ENCODE results near the gene LATS1. TPM values are rescaled to one million over a fixed set of nuclear protein-coding genes. Genes with fewer than 3 reads are reported as not detected.

The LATS1 gene
- total and polyA plus RNA-seq, 4 donors: 2.7 to 9.2 (median 5.5) TPM

DNA sequence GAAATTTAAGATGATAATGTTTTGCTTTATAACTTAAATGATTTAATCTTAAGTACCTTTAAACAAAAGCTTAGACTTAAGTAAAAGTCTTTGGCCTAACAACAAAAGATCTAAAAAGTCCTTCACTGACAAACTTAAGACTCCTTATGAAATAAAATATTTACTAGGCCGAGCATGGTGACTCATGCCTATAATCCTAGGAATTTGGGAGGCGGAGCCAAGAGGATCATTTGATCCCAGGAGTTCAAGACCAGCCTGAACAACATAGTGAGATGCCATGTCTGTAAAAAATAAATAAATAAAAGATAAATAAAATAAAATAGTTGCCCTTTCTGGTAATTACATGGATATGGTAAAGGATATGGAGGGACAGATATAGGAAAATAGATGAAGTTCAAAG is 81.8 kb downstream of the LATS1 start:
- Histone ChIP-seq H3K4me1 (ENCODE audit: control insufficient read depth in 4 of 4, insufficient read depth in 4 of 4, low read length in 3 of 4) (no peaks in the 10 kb centered on the region), H3K27me3 (ENCODE audit: control insufficient read depth in 4 of 4, insufficient read depth in 4 of 4, low read length in 3 of 4) (no peaks in the 10 kb centered on the region), H3K9me3 (ENCODE audit: control insufficient read depth in 4 of 4, low read length in 3 of 4) (no peaks in the 10 kb centered on the region), H3K36me3 (ENCODE audit: control insufficient read depth in 4 of 4, insufficient read depth in 3 of 4, low read depth in 1 of 4, low read length in 3 of 4) (peaks cover 0 to 4% (median 0%) of the 10 kb centered on the region in 4 donors), H3K27ac (ENCODE audit: low read depth in 1 of 2, low read length in 2 of 2) (no peak overlapping the region), H3K4me3 (ENCODE audit: low read depth in 1 of 3, low read length in 3 of 3) (no peak overlapping the region), H3K9ac (ENCODE audit: low read depth in 1 of 2, low read length in 2 of 2) (no peak overlapping the region)
- DNase-seq (ENCODE audit: low spot score): no peak
- WGBS: 92% methylated on average over 2 of the region's 2 CpGs
- TF ChIP-seq RAD21 (IDR thresholded peaks at IDR 0.05): no peak
- TF ChIP-seq, protein P1, sequence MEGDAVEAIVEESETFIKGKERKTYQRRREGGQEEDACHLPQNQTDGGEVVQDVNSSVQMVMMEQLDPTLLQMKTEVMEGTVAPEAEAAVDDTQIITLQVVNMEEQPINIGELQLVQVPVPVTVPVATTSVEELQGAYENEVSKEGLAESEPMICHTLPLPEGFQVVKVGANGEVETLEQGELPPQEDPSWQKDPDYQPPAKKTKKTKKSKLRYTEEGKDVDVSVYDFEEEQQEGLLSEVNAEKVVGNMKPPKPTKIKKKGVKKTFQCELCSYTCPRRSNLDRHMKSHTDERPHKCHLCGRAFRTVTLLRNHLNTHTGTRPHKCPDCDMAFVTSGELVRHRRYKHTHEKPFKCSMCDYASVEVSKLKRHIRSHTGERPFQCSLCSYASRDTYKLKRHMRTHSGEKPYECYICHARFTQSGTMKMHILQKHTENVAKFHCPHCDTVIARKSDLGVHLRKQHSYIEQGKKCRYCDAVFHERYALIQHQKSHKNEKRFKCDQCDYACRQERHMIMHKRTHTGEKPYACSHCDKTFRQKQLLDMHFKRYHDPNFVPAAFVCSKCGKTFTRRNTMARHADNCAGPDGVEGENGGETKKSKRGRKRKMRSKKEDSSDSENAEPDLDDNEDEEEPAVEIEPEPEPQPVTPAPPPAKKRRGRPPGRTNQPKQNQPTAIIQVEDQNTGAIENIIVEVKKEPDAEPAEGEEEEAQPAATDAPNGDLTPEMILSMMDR (IDR thresholded peaks at IDR 0.05; ENCODE audit: low read depth, low read length, missing input control): no peak

DNA sequence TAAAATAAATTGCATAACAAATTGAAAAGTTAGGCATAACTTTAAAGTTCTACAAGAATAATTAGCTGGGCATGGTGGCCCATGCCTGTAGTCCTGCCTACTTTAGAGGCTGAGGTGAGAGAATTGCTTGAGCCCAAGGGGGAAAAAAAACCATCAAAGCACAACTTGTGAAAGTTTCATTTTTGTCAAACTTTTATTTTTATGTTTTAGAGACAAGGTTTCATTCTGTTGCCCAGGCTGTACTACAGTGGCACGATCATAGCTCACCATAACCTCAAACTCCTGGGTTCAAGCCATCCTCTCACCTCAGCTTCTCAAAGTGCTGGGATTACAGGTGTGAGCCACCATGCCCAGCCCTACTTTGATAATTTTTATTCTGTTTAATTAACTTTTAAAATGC is 83.6 kb downstream of the LATS1 start:
- no peak overlapping the region for H3K4me3 ChIP-seq (ENCODE audit: low read depth in 1 of 3, low read length in 3 of 3)
- no peaks in the 10 kb centered on the region for H3K9me3 ChIP-seq (ENCODE audit: control insufficient read depth in 4 of 4, low read length in 3 of 4)
- H3K27ac ChIP-seq (ENCODE audit: low read depth in 1 of 2, low read length in 2 of 2): no peak overlapping the region
- peaks cover 0 to 4% (median 0%) of the 10 kb centered on the region in 4 donors for H3K36me3 ChIP-seq (ENCODE audit: control insufficient read depth in 4 of 4, insufficient read depth in 3 of 4, low read depth in 1 of 4, low read length in 3 of 4)
- H3K9ac ChIP-seq (ENCODE audit: low read depth in 1 of 2, low read length in 2 of 2): no peak overlapping the region
- no peak for DNase-seq (ENCODE audit: low spot score)
- no peaks in the 10 kb centered on the region for H3K4me1 ChIP-seq (ENCODE audit: control insufficient read depth in 4 of 4, insufficient read depth in 4 of 4, low read length in 3 of 4)
- H3K27me3 ChIP-seq (ENCODE audit: control insufficient read depth in 4 of 4, insufficient read depth in 4 of 4, low read length in 3 of 4): no peaks in the 10 kb centered on the region
- WGBS: 97% methylated on average over 1 of the region's 1 CpG
- TF ChIP-seq, protein P2, sequence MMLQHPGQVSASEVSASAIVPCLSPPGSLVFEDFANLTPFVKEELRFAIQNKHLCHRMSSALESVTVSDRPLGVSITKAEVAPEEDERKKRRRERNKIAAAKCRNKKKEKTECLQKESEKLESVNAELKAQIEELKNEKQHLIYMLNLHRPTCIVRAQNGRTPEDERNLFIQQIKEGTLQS (IDR thresholded peaks at IDR 0.05): no peak
- TF ChIP-seq YY1 (IDR thresholded peaks at IDR 0.05) (no peak), RXRA (IDR thresholded peaks at IDR 0.05) (no peak), HNF4A (conservative IDR thresholded peaks at IDR 0.05) (no peak), NR2F2 (IDR thresholded peaks at IDR 0.05) (no peak), SP1 (IDR thresholded peaks at IDR 0.05) (no peak), GABPA (IDR thresholded peaks at IDR 0.05 in 1 of 2, conservative IDR thresholded peaks at IDR 0.05 in 1 of 2) (no peak), FOXA2 (IDR thresholded peaks at IDR 0.05) (no peak), TAF1 (conservative IDR thresholded peaks at IDR 0.05) (no peak), EGR1 (IDR thresholded peaks at IDR 0.05; ENCODE audit: low read depth in 2 of 2) (no peak), RAD21 (IDR thresholded peaks at IDR 0.05) (no peak)
- TF ChIP-seq, protein P3, sequence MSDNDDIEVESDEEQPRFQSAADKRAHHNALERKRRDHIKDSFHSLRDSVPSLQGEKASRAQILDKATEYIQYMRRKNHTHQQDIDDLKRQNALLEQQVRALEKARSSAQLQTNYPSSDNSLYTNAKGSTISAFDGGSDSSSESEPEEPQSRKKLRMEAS (IDR thresholded peaks at IDR 0.05): no peak
- TF ChIP-seq, protein P4, sequence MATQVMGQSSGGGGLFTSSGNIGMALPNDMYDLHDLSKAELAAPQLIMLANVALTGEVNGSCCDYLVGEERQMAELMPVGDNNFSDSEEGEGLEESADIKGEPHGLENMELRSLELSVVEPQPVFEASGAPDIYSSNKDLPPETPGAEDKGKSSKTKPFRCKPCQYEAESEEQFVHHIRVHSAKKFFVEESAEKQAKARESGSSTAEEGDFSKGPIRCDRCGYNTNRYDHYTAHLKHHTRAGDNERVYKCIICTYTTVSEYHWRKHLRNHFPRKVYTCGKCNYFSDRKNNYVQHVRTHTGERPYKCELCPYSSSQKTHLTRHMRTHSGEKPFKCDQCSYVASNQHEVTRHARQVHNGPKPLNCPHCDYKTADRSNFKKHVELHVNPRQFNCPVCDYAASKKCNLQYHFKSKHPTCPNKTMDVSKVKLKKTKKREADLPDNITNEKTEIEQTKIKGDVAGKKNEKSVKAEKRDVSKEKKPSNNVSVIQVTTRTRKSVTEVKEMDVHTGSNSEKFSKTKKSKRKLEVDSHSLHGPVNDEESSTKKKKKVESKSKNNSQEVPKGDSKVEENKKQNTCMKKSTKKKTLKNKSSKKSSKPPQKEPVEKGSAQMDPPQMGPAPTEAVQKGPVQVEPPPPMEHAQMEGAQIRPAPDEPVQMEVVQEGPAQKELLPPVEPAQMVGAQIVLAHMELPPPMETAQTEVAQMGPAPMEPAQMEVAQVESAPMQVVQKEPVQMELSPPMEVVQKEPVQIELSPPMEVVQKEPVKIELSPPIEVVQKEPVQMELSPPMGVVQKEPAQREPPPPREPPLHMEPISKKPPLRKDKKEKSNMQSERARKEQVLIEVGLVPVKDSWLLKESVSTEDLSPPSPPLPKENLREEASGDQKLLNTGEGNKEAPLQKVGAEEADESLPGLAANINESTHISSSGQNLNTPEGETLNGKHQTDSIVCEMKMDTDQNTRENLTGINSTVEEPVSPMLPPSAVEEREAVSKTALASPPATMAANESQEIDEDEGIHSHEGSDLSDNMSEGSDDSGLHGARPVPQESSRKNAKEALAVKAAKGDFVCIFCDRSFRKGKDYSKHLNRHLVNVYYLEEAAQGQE (IDR thresholded peaks at IDR 0.05): no peak
- TF ChIP-seq, protein P1 (IDR thresholded peaks at IDR 0.05; ENCODE audit: low read depth, low read length, missing input control): no peak
- TF ChIP-seq, protein P5, sequence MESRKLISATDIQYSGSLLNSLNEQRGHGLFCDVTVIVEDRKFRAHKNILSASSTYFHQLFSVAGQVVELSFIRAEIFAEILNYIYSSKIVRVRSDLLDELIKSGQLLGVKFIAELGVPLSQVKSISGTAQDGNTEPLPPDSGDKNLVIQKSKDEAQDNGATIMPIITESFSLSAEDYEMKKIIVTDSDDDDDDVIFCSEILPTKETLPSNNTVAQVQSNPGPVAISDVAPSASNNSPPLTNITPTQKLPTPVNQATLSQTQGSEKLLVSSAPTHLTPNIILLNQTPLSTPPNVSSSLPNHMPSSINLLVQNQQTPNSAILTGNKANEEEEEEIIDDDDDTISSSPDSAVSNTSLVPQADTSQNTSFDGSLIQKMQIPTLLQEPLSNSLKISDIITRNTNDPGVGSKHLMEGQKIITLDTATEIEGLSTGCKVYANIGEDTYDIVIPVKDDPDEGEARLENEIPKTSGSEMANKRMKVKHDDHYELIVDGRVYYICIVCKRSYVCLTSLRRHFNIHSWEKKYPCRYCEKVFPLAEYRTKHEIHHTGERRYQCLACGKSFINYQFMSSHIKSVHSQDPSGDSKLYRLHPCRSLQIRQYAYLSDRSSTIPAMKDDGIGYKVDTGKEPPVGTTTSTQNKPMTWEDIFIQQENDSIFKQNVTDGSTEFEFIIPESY (IDR thresholded peaks at IDR 0.05): no peak
